ENCODE measurements around the gene HCN1. TPM values are rescaled to one million over a fixed set of nuclear protein-coding genes. Genes with fewer than 3 reads are reported as not detected.

Gene HCN1
- total RNA-seq, 4 donors from 2014 or later = 0.22 TPM; not detected in 3

DNA sequence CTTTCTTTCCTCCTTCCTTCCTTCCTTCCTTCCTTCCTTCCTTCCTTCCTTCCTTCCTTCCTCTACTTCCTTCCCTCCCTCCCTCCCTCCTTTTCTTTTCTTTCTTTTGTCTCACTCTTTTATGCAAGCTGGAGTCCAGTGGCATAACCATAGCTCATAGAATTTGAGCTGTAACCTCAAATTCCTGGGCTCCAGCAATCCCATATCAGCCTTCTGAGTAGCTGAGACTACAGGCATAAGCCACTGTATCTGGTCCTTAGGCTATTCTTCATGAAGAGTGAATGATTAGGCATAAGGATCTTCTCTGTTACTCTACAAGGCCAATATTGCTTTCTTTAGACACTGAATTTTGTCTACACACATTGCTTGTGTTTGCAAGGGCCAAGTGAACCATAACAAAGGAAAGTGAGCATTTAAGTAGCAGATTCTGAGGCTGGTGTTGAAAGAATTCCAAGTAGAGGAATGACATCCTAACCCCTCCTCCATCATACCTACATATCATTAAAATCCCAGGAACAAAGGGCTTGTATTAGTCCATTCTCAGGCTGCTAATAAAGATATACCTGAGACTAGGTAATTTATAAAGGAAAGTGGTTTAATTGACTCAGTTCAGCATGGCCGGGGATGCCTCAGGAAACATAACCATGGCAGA lies 293.2 kb downstream of the HCN1 start:
- TF ChIP-seq, protein P1, sequence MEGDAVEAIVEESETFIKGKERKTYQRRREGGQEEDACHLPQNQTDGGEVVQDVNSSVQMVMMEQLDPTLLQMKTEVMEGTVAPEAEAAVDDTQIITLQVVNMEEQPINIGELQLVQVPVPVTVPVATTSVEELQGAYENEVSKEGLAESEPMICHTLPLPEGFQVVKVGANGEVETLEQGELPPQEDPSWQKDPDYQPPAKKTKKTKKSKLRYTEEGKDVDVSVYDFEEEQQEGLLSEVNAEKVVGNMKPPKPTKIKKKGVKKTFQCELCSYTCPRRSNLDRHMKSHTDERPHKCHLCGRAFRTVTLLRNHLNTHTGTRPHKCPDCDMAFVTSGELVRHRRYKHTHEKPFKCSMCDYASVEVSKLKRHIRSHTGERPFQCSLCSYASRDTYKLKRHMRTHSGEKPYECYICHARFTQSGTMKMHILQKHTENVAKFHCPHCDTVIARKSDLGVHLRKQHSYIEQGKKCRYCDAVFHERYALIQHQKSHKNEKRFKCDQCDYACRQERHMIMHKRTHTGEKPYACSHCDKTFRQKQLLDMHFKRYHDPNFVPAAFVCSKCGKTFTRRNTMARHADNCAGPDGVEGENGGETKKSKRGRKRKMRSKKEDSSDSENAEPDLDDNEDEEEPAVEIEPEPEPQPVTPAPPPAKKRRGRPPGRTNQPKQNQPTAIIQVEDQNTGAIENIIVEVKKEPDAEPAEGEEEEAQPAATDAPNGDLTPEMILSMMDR (IDR thresholded peaks at IDR 0.05; ENCODE audit: low read depth) = no peak

- TF ChIP-seq, protein P1 (IDR thresholded peaks at IDR 0.05; ENCODE audit: low read depth) = no peak
These were observed 297.1 kb downstream of the HCN1 start for GRCh38 chr5:45399041-45399440.

DNA sequence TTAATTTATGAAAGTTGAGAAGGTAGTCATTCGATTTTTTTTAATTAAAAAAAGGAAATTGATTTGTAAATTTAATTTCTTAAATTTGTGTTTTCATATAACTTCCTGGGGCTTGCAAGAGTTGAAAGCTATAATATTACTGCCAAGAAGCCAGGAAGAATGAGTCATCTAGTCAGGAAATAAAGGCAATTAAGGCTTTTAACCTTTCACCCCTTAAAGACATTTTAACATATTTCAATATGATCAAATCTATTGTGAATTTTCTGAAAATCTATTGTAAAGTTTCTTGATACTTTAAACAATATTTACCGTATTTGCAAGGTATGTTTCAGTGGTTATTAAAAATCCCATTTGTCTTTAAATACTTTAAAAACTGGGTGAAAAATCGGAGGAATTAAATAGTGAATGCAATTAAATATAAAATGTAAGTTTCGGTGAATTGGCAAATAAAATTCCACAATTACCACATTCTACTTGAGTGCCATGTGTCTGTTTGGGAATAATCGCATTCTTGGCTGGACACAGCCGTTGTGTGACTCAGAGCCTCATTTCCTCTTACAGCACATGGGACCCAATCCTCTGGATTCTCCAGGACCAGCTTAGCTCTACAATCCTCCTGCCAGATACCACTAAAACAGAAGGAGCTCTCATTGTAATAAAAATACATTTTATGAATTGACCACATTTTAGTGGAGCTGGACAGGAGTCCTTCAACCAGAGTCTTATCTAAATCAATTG lies 310.7 kb downstream of the HCN1 start:
- TF ChIP-seq, protein P1 (IDR thresholded peaks at IDR 0.05; ENCODE audit: low read depth) = no peak

DNA sequence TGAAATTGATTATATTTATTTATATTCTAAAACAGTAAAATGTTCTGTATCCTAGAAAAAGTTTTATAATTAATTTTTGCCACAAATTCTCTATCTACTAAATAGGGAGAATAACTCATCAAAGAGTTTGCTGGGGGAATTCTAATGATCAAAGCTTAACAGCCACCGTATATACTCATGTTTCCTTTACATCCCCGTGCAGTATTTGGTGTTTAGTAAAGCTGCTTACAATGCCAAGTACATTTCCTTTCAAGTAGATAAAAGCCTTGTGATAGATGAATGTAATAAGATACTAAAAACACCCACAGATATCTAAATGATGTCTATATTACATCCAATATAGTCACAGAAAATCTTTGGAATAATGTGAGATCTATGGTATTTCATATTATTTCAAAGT lies 312.2 kb downstream of the HCN1 start:
- TF ChIP-seq, protein P1 (IDR thresholded peaks at IDR 0.05; ENCODE audit: low read depth) = no peak

GRCh38 chr5:45382583-45382982 lies 313.6 kb downstream of the HCN1 start:
- TF ChIP-seq, protein P1 (IDR thresholded peaks at IDR 0.05; ENCODE audit: low read depth) = no peak

GRCh38 chr5:45376417-45376816 lies 319.8 kb downstream of the HCN1 start:
- TF ChIP-seq, protein P1 (IDR thresholded peaks at IDR 0.05; ENCODE audit: low read depth) = no peak

DNA sequence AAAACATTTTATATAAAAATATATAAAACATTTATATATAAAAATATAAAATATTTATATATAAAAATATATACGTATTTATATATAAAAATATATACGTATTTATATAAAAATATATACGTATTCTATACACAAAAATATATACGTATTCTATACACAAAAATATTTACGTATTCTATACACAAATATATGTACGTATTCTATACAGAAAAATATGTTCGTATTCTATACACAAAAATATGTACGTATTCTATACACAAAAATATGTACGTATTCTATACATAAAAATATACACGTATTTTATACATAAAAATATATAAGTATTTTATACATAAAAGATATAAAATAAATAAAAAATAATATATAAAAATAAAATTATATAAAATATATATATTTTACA lies 323.6 kb downstream of the HCN1 start:
- TF ChIP-seq, protein P1 (IDR thresholded peaks at IDR 0.05; ENCODE audit: low read depth) = no peak

All from subcutaneous adipose tissue (tissue), 4 donors.